WTC11 (cell line): Measurements from ENCODE around the gene ZFP36L2.

Source experiments
- CREB1 ChIP-seq: sonication (generic); formaldehyde crosslinking; IDR thresholded peaks from 2 replicates; pipeline ENCODE4 v1.8.0; 2023; ENCODE audit warnings: mild to moderate bottlenecking, missing genetic modification reagents
- CREM ChIP-seq: sonication (generic); formaldehyde crosslinking; IDR thresholded peaks from 2 replicates; pipeline ENCODE4 v1.8.1; 2022; ENCODE audit warnings: mild to moderate bottlenecking, missing genetic modification reagents, moderate library complexity
- TF ChIP-seq, protein P1 (sequence below): fragments of 200-600 bp; IDR thresholded peaks from 2 replicates; pipeline ENCODE4 v1.8.0; 2022; ENCODE audit warnings: antibody characterized with exemption

DNA sequence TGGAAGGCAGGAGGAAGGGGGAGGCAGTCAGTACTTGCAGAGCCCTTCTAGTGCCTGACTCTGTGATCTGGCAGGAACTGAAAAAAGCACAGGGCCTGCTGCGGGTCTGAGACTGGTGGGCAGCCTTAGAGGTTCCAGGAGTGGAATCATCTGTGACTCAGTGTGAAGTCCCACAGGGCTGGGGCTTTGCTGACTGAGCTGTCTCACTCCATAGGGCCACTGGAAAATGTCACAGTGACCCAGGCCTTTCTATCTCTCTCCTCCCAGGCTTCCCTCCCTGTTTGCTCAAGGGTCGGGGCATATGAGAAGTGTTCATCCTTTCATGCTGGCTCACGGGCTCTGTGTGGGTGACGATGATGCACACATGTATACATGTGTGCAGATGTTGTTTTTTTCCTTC, 47.1 kb upstream of the ZFP36L2 start:
- TF ChIP-seq CREB1 (CRISPR knock-in tag) (no peak), CREM (CRISPR knock-in tag) (no peak)
- TF ChIP-seq, protein P1, sequence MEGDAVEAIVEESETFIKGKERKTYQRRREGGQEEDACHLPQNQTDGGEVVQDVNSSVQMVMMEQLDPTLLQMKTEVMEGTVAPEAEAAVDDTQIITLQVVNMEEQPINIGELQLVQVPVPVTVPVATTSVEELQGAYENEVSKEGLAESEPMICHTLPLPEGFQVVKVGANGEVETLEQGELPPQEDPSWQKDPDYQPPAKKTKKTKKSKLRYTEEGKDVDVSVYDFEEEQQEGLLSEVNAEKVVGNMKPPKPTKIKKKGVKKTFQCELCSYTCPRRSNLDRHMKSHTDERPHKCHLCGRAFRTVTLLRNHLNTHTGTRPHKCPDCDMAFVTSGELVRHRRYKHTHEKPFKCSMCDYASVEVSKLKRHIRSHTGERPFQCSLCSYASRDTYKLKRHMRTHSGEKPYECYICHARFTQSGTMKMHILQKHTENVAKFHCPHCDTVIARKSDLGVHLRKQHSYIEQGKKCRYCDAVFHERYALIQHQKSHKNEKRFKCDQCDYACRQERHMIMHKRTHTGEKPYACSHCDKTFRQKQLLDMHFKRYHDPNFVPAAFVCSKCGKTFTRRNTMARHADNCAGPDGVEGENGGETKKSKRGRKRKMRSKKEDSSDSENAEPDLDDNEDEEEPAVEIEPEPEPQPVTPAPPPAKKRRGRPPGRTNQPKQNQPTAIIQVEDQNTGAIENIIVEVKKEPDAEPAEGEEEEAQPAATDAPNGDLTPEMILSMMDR, result no peak
